ENCODE results near the gene ARMC2.

DNA sequence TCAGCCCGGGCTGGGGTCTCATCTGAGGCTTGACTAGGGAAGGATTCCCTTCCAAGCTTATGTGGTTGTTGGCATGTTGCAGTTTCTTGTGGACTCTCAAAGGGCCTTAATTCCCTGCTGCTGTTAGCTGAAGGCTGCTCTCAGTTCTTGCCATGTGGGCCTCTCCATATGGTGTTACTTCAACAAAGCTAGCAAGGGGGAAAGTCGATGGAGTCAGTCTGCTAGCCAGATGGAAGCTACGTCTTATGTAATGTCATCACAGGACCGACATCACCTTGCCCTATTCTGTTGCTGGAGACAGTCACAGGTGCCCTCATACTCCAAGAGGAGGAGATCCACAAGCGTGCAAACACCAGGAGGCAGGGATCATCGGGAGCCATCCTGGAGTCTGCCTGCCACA is 43.3 kb upstream of the ARMC2 start:
- TF ChIP-seq, protein P1, sequence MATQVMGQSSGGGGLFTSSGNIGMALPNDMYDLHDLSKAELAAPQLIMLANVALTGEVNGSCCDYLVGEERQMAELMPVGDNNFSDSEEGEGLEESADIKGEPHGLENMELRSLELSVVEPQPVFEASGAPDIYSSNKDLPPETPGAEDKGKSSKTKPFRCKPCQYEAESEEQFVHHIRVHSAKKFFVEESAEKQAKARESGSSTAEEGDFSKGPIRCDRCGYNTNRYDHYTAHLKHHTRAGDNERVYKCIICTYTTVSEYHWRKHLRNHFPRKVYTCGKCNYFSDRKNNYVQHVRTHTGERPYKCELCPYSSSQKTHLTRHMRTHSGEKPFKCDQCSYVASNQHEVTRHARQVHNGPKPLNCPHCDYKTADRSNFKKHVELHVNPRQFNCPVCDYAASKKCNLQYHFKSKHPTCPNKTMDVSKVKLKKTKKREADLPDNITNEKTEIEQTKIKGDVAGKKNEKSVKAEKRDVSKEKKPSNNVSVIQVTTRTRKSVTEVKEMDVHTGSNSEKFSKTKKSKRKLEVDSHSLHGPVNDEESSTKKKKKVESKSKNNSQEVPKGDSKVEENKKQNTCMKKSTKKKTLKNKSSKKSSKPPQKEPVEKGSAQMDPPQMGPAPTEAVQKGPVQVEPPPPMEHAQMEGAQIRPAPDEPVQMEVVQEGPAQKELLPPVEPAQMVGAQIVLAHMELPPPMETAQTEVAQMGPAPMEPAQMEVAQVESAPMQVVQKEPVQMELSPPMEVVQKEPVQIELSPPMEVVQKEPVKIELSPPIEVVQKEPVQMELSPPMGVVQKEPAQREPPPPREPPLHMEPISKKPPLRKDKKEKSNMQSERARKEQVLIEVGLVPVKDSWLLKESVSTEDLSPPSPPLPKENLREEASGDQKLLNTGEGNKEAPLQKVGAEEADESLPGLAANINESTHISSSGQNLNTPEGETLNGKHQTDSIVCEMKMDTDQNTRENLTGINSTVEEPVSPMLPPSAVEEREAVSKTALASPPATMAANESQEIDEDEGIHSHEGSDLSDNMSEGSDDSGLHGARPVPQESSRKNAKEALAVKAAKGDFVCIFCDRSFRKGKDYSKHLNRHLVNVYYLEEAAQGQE (IDR thresholded peaks at IDR 0.05; ENCODE audit: insufficient read depth in 1 of 2, low read depth in 2 of 2, low read length in 2 of 2) = no peak
- TF ChIP-seq SIN3A (IDR thresholded peaks at IDR 0.05; ENCODE audit: borderline replicate concordance, insufficient read depth, low read length) (no peak), POLR2AphosphoS5 (IDR thresholded peaks at IDR 0.05; ENCODE audit: low read depth, low read length) (no peak), TAF1 (IDR thresholded peaks at IDR 0.05; ENCODE audit: borderline replicate concordance, insufficient read depth, low read length) (no peak)
